Adrenal gland (tissue), 12 donors: Measurements from ENCODE around the gene TMEM256. TPM values are rescaled to one million over a fixed set of nuclear protein-coding genes. Genes with fewer than 3 reads are reported as not detected.

Experiments used
- DNase-seq, 7 donors: peaks; one replicate each; pipeline ENCODE4 v3.0.0-alpha.2; 2019 to 2020
- H3K27ac ChIP-seq, 5 donors: fragments of 200-600 bp; sonication (generic) in 4 of 5; 1 replicate in 3 of 5; 2 replicates in 2 of 5; pipeline versions ENCODE4 v1.5.1 to v1.8.0; 2016 to 2020; ENCODE audit warnings: mild to moderate bottlenecking in 1 of 5
- H3K27me3 ChIP-seq: fragments of 200-600 bp; 2 replicates; pipeline ENCODE4 v1.8.0; 2021
- H3K36me3 ChIP-seq, 2 donors: fragments of 200-600 bp; replicated peaks in 1 of 2; 1 replicate in 1 of 2; 2 replicates in 1 of 2; pipeline versions ENCODE4 v1.5.1 to v1.8.0; 2018 to 2022
- H3K4me1 ChIP-seq, 2 donors: fragments of 200-600 bp; replicated peaks in 1 of 2; 1 replicate in 1 of 2; 2 replicates in 1 of 2; pipeline versions ENCODE4 v1.5.1 to v1.8.0; 2018 to 2021
- H3K4me3 ChIP-seq, 4 donors: fragments of 200-600 bp; sonication (generic) in 3 of 4; one replicate each; pipeline ENCODE4 v1.5.1; 2016 to 2018
- H3K9me3 ChIP-seq, 3 donors: fragments of 200-600 bp; sonication (generic) in 1 of 3; replicated peaks in 1 of 3; 1 replicate in 2 of 3; 2 replicates in 1 of 3; pipeline versions ENCODE4 v1.5.1 to v1.8.0; 2016 to 2021
- CTCF ChIP-seq, 6 experiments: fragments of 450-650 bp in 4 of 6; fragments of 200-600 bp in 2 of 6; sonication (generic) in 1 of 6; IDR thresholded peaks; 1 replicate in 5 of 6; 2 replicates in 1 of 6; pipeline versions ENCODE4 v1.5.1 to v1.8.0; 2016 to 2021; ENCODE audit warnings: antibody characterized with exemption in 6 of 6, mild to moderate bottlenecking in 2 of 6, moderate library complexity in 1 of 6
- POLR2A ChIP-seq, 2 donors: fragments of 450-650 bp; IDR thresholded peaks; one replicate each; pipeline ENCODE4 v1.6.1; 2017; ENCODE audit warnings: antibody characterized with exemption in 2 of 2, mild to moderate bottlenecking in 2 of 2, moderate library complexity in 1 of 2
- WGBS, 4 donors: extraction: QIAGEN DNeasy Blood & Tissue Kit in 2 of 4; methylation state at CpG; one replicate each; pipeline versions ENCODE4 v1.1.5 to v1.1.7; 2013 to 2017; 5-methylcytosine and 5-hydroxymethylcytosine counted together
- intact Hi-C, 2 donors: fragments of 100-400 bp; cut with DNase I; formaldehyde crosslinking; loops; one replicate each; pipeline versions ENCODE4 v1.14.1 to v1.15.0; 2022 to 2023
- polyA plus RNA-seq, 3 donors: library from polyadenylated mRNA; stranded (reverse); fragments of 200-250 nt in 2 of 3; fragments of 350-450 nt in 1 of 3; fragmentation: Illumina TruSeq in 1 of 3; extraction: RNeasy Lipid Tissue Mini Kit (QIAGEN cat#74804) in 1 of 3; gene quantifications; one replicate each; pipeline ENCODE4 v1.2.3, GENCODE V29; 2013 to 2014
- total RNA-seq, 9 donors: library from RNA; depleted of rRNA in 4 of 9; stranded (reverse); fragments of >200 nt in 4 of 9; fragments of 120-200 nt in 1 of 9; fragmentation: NEBNext Ultra II Directional in 1 of 9; extraction: Animal tissue kit (Norgen Biotek cat#: 25700) in 1 of 9; gene quantifications; one replicate each; pipeline versions ENCODE4 v1.1.0 to v1.2.4, GENCODE V29; 2013 to 2023
- donor health status: healthy with polysubstance abuse.
- donor health status: Bipolar disorder and iron deficiency.
- donor health status: DM: yes; HTN: yes; CAD: no.
- donor health status: DM: no; HTN: no; CAD: no.
- donor health status: DM: no; HTN: no; CAD: no.
- donor health status: DM: yes; HTN: yes; CAD: no.

TMEM256 gene
- total and polyA plus RNA-seq, 12 donors: 48.5 to 334 (median 93.2) TPM

GRCh38 chr17:7426203-7426863 is 22.4 kb upstream of the TMEM256 start:
- H3K4me3 ChIP-seq: no peak overlapping the region
- WGBS, 4 donors: 92 to 95% (median 94%) methylated on average over 23 to 33 of the region's 33 CpGs
- no peak for DNase-seq
- H3K4me1 ChIP-seq: no peaks in the 10 kb centered on the region
- intact Hi-C loops: no loop called here
- H3K9me3 ChIP-seq: no peaks in the 10 kb centered on the region
- TF ChIP-seq POLR2A (IDR thresholded peaks at IDR 0.05) (no peak), CTCF (IDR thresholded peaks at IDR 0.05) (no peak)
- H3K36me3 ChIP-seq: no peaks in the 10 kb centered on the region
- no peak overlapping the region for H3K27ac ChIP-seq
- no peaks in the 10 kb centered on the region for H3K27me3 ChIP-seq

GRCh38 chr17:7425756-7426155 is 21.9 kb upstream of the TMEM256 start:
- intact Hi-C loops: no loop called here
- Histone ChIP-seq H3K9me3 (no peaks in the 10 kb centered on the region), H3K27ac (no peak overlapping the region), H3K36me3 (no peaks in the 10 kb centered on the region), H3K27me3 (no peaks in the 10 kb centered on the region), H3K4me3 (no peak overlapping the region), H3K4me1 (no peaks in the 10 kb centered on the region)
- TF ChIP-seq POLR2A (IDR thresholded peaks at IDR 0.05) (no peak), CTCF (IDR thresholded peaks at IDR 0.05) (no peak)
- no peak for DNase-seq
- WGBS, 4 donors: 84 to 89% (median 86%) methylated on average over 6 to 8 of the region's 8 CpGs

GRCh38 chr17:7425316-7425715 is 21.4 kb upstream of the TMEM256 start, which contains the start of gene SPEM2:
Gene SPEM2 (plus strand): TSS chr17:7425616. CDS start chr17:7425689, 73 bp downstream.
- Histone ChIP-seq H3K27ac (no peak within 1 kb of the TSS), H3K27me3 (no peaks in the 10 kb centered on the region), H3K4me3 (no peak within 1 kb of the TSS), H3K4me1 (no peaks in the 10 kb centered on the region), H3K36me3 (no peaks in the 10 kb centered on the region), H3K9me3 (no peaks in the 10 kb centered on the region)
- WGBS, 4 donors: 65 to 81% (median 78%) methylated on average over 4 to 7 of the region's 7 CpGs
- intact Hi-C loops: no loop called here
- DNase-seq: no peak
- no peak for TF ChIP-seq POLR2A (IDR thresholded peaks at IDR 0.05)
- TF ChIP-seq CTCF (IDR thresholded peaks at IDR 0.05): no peak

DNA sequence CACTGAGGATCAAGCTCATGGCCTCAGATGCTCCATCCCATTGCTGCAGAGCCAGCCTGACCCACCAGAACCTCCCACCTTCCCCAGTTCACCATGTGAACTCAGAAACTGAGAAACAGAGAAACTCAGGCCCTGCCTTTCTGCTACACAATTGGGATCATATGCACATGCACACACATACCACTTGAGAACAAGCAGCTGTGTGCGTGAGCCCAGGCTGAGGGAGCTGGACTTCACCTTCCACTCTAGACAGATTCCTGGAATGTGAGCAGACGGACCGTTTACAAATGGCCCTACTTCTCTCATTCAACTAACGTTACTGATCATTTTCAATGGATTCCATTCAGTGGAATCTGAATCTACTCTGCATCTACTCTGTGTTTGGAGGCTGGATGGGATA is 19.8 kb upstream of the TMEM256 start:
- TF ChIP-seq POLR2A (IDR thresholded peaks at IDR 0.05): no peak
- no peak for TF ChIP-seq CTCF (IDR thresholded peaks at IDR 0.05)
- 57 to 74% (median 70%) methylated on average over 4 of the region's 4 CpGs for WGBS, 4 donors
- no peaks in the 10 kb centered on the region for H3K9me3 ChIP-seq
- intact Hi-C loops: no loop called here
- no peak for DNase-seq
- H3K4me1 ChIP-seq: no peaks in the 10 kb centered on the region
- no peak overlapping the region for H3K4me3 ChIP-seq
- no peaks in the 10 kb centered on the region for H3K36me3 ChIP-seq
- no peaks in the 10 kb centered on the region for H3K27me3 ChIP-seq
- no peak overlapping the region for H3K27ac ChIP-seq
